Calu3 (cell line): ENCODE measurements around the gene CBX2. TPM values are rescaled to one million over a fixed set of nuclear protein-coding genes. Genes with fewer than 3 reads are reported as not detected.

Experiments
- BruUV-seq: library from RNA; stranded (reverse); fragments of 400-500 nt; replicated peaks from 2 replicates; lab custom pipeline; 2021; lab: Mats Ljungman, UMichigan
- CTCF ChIA-PET: fragments of 300-600 bp; sonication (Branson Sonifier 250); formaldehyde crosslinking; loops from one replicate; lab custom pipeline; 2022; ENCODE audit warnings: antibody characterized with exemption; lab: Charles Lee
- DNase-seq: peaks from one replicate; pipeline ENCODE4 v3.0.0; 2022
- H3K27ac Mint-ChIP-seq: one replicate; pipeline ENCODE4 v1.8.0; 2022; ENCODE audit warnings: mixed read lengths; ENCODE audit not compliant: unreplicated experiment
- H3K27me3 Mint-ChIP-seq: one replicate; pipeline ENCODE4 v1.8.0; 2022; ENCODE audit warnings: mixed read lengths; ENCODE audit not compliant: unreplicated experiment
- H3K36me3 Mint-ChIP-seq: one replicate; pipeline ENCODE4 v1.8.0; 2022; ENCODE audit warnings: mild to moderate bottlenecking, moderate library complexity, mixed read lengths; ENCODE audit not compliant: insufficient read depth, unreplicated experiment
- H3K4me1 Mint-ChIP-seq: one replicate; pipeline ENCODE4 v1.8.0; 2022; ENCODE audit warnings: mild to moderate bottlenecking, low read depth, mixed read lengths; ENCODE audit not compliant: unreplicated experiment
- H3K4me3 Mint-ChIP-seq: one replicate; pipeline ENCODE4 v1.8.0; 2022; ENCODE audit warnings: mild to moderate bottlenecking, low read depth, moderate library complexity, mixed read lengths; ENCODE audit not compliant: unreplicated experiment
- H3K9me3 Mint-ChIP-seq: one replicate; pipeline ENCODE4 v1.8.0; 2022; ENCODE audit warnings: low read depth, mixed read lengths; ENCODE audit not compliant: unreplicated experiment
- CTCF ChIP-seq: fragments of 200-600 bp; IDR thresholded peaks from one replicate; pipeline ENCODE4 v1.8.0; 2022; ENCODE audit warnings: antibody characterized with exemption; ENCODE audit not compliant: unreplicated experiment
- intact Hi-C: fragments of 100-400 bp; cut with micrococcal nuclease; formaldehyde crosslinking; loops from one replicate; pipeline ENCODE4 v1.10.0; 2022; ENCODE audit not compliant: unreplicated experiment
- total RNA-seq: library from RNA; stranded (reverse); gene quantifications from 2 replicates; pipeline ENCODE4 v1.2.3, GENCODE V29; 2022

The CBX2 gene
- total RNA-seq, 1 experiment from 2014 or later: 8.3 TPM

- peaks cover 9% of the 10 kb centered on the region for H3K4me1 Mint-ChIP-seq
- H3K9me3 Mint-ChIP-seq: no peaks in the 10 kb centered on the region
- no peak overlapping the region for H3K4me3 Mint-ChIP-seq
- no TSS peak for BruUV-seq
- peaks cover 24% of the 10 kb centered on the region for H3K27me3 Mint-ChIP-seq
- intact Hi-C loops: no loop called here
- TF ChIP-seq CTCF: no peak
- CTCF ChIA-PET: no interaction called here
- peaks cover 27% of the 10 kb centered on the region for H3K36me3 Mint-ChIP-seq
- H3K27ac Mint-ChIP-seq: no peak overlapping the region
- DNase-seq: no peak
Measured at GRCh38 chr17:79815836-79816461, 38.0 kb downstream of the CBX2 start.

GRCh38 chr17:79818026-79818758 is 40.2 kb downstream of the CBX2 start:
- no TSS peak for BruUV-seq
- Mint-ChIP-seq H3K4me1 (no peaks in the 10 kb centered on the region), H3K36me3 (peaks cover 16% of the 10 kb centered on the region), H3K4me3 (no peak overlapping the region), H3K9me3 (no peaks in the 10 kb centered on the region), H3K27ac (no peak overlapping the region), H3K27me3 (peaks cover 10% of the 10 kb centered on the region)
- DNase-seq: no peak
- intact Hi-C loops: no loop called here
- CTCF ChIA-PET: interaction anchor here (0.6 to 1.6 kb wide), 3 partner anchors 10 to 101 kb away, joined by 3 to 11 read pairs (median 4); partner anchors contain the start of gene CBX4
- TF ChIP-seq CTCF: no peak

GRCh38 chr17:79819085-79819484 is 41.1 kb downstream of the CBX2 start:
- no peak overlapping the region for H3K27ac Mint-ChIP-seq
- CTCF ChIA-PET: no interaction called here
- H3K27me3 Mint-ChIP-seq: peaks cover 10% of the 10 kb centered on the region
- no peak for TF ChIP-seq CTCF
- no peaks in the 10 kb centered on the region for H3K9me3 Mint-ChIP-seq
- H3K4me3 Mint-ChIP-seq: no peak overlapping the region
- H3K4me1 Mint-ChIP-seq: no peaks in the 10 kb centered on the region
- peaks cover 15% of the 10 kb centered on the region for H3K36me3 Mint-ChIP-seq
- no peak for DNase-seq
- BruUV-seq: no TSS peak
- intact Hi-C loops: no loop called here

- Mint-ChIP-seq H3K36me3 (peaks cover 14% of the 10 kb centered on the region), H3K4me1 (no peaks in the 10 kb centered on the region), H3K27ac (no peak overlapping the region), H3K9me3 (peaks cover 3% of the 10 kb centered on the region), H3K27me3 (peaks cover 10% of the 10 kb centered on the region), H3K4me3 (no peak overlapping the region)
- BruUV-seq: no TSS peak
- DNase-seq: no peak
- no peak for TF ChIP-seq CTCF
- CTCF ChIA-PET: no interaction called here
- intact Hi-C loops: no loop called here
Measured at GRCh38 chr17:79819534-79820276, 41.8 kb downstream of the CBX2 start.
